ENCODE data around the gene RAP1GAP.

- TF ChIP-seq, protein P1, sequence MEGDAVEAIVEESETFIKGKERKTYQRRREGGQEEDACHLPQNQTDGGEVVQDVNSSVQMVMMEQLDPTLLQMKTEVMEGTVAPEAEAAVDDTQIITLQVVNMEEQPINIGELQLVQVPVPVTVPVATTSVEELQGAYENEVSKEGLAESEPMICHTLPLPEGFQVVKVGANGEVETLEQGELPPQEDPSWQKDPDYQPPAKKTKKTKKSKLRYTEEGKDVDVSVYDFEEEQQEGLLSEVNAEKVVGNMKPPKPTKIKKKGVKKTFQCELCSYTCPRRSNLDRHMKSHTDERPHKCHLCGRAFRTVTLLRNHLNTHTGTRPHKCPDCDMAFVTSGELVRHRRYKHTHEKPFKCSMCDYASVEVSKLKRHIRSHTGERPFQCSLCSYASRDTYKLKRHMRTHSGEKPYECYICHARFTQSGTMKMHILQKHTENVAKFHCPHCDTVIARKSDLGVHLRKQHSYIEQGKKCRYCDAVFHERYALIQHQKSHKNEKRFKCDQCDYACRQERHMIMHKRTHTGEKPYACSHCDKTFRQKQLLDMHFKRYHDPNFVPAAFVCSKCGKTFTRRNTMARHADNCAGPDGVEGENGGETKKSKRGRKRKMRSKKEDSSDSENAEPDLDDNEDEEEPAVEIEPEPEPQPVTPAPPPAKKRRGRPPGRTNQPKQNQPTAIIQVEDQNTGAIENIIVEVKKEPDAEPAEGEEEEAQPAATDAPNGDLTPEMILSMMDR (IDR thresholded peaks at IDR 0.05; ENCODE audit: low read length) = no peak
- no peak for TF ChIP-seq EZH2 (IDR thresholded peaks at IDR 0.05; ENCODE audit: borderline replicate concordance, low read length)
Observed at GRCh38 chr1:21568006-21568746, 101.0 kb downstream of the RAP1GAP start.
